ENCODE data around the gene CCDC197. TPM values are rescaled to one million over a fixed set of nuclear protein-coding genes. Genes with fewer than 3 reads are reported as not detected.

Gene CCDC197
- total RNA-seq, 1 experiment from 2014 or later, result not detected

DNA sequence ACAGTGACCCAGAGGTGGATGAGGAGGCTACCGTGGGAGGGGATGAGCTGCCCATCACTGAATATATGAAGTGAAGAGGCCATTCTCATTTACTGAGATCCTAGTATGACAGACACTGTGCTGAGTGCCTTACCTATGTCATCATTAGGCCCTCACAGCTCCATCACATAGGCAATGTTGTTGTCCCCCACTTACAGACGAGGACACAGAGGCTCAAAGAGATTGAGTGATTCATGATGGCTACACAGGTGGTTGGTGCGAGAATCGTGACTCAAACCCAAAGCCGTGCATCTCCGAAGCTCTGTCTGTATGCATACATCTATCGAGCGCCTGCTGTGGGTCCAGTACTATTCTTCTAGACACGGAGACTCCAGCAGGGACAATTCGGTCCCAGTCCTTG is 5.9 kb upstream of the CCDC197 start:
- no peaks in the 10 kb centered on the region for H4K20me1 ChIP-seq (ENCODE audit: control insufficient read depth, insufficient read depth, insufficient read length)
- H3K27ac ChIP-seq (ENCODE audit: insufficient read length, low read depth, low read length), result no peak overlapping the region
- no peak overlapping the region for H2BK15ac ChIP-seq (ENCODE audit: low read depth, low read length)
- TF ChIP-seq CTCF (conservative IDR thresholded peaks at IDR 0.05), result no peak
- H2BK5ac ChIP-seq (ENCODE audit: insufficient read length, low read length), result no peak overlapping the region
- H3K4ac ChIP-seq (ENCODE audit: low read depth, low read length), result no peak overlapping the region
- H3K9ac ChIP-seq (ENCODE audit: extremely low read depth, insufficient read length, low read length), result no peak overlapping the region
- H3T11ph ChIP-seq (ENCODE audit: low read length), result no peak overlapping the region
- DNase-seq, result no peak
- H4K91ac ChIP-seq (ENCODE audit: insufficient read length, low read depth, low read length), result no peak overlapping the region
- no peaks in the 10 kb centered on the region for H3K79me1 ChIP-seq (ENCODE audit: insufficient read depth, low read depth, low read length, poor library complexity, severe bottlenecking)
- Mint-ChIP-seq H3K4me3 (no peak overlapping the region), H3K9me3 (no peaks in the 10 kb centered on the region; a peak in 2 of 5 replicates), H3K36me3 (ENCODE audit: insufficient read depth in 1 of 3, low read depth in 3 of 3) (no peaks in the 10 kb centered on the region; a peak in 1 of 7 replicates), H3K4me1 (peaks cover 14 to 34% of the 10 kb centered on the region in 2 experiments), H3K27ac (no peak overlapping the region; a peak in 1 of 7 replicates), H3K27me3 (ENCODE audit: low read depth) (peaks cover 10% of the 10 kb centered on the region)
- no peak overlapping the region for H3K14ac ChIP-seq (ENCODE audit: insufficient read depth, low read length)
- no peak overlapping the region for H2BK120ac ChIP-seq (ENCODE audit: low read depth, low read length, poor library complexity, severe bottlenecking)
- WGBS (ENCODE audit: extremely low coverage, insufficient read length, low lambda C conversion rate), result no CpG with 5 or more reads among the region's 10 CpGs
- H3K23ac ChIP-seq (ENCODE audit: insufficient read length, low read depth, low read length), result no peak overlapping the region
- no peaks in the 10 kb centered on the region for H3K27me3 ChIP-seq (ENCODE audit: insufficient read depth, low read length)
- no peaks in the 10 kb centered on the region for H3K9me3 ChIP-seq (ENCODE audit: control insufficient read depth, low read depth, low read length)
- H3K4me2 ChIP-seq (ENCODE audit: insufficient read depth, insufficient read length, low read length), result no peak overlapping the region
- no peaks in the 10 kb centered on the region for H3K23me2 ChIP-seq (ENCODE audit: insufficient read length, low read depth, low read length, poor library complexity, severe bottlenecking)
- H3K18ac ChIP-seq (ENCODE audit: insufficient read length, low read depth, low read length), result no peak overlapping the region
- H2AK5ac ChIP-seq (ENCODE audit: insufficient read length, low read length), result no peak overlapping the region
- no peak overlapping the region for H2BK12ac ChIP-seq (ENCODE audit: insufficient read length, low read depth, low read length)
- H4K5ac ChIP-seq (ENCODE audit: insufficient read length, low read depth, low read length), result no peak overlapping the region
- H2AFZ ChIP-seq (ENCODE audit: low read length), result no peak overlapping the region
- H3K79me2 ChIP-seq (ENCODE audit: insufficient read depth, low read length), result no peaks in the 10 kb centered on the region
- H2BK20ac ChIP-seq (ENCODE audit: low read depth, low read length, poor library complexity, severe bottlenecking), result no peak overlapping the region
- no peak overlapping the region for H3K56ac ChIP-seq (ENCODE audit: insufficient read length, low read depth, low read length)
- no peaks in the 10 kb centered on the region for H3K4me1 ChIP-seq (ENCODE audit: insufficient read depth, low read length)
- no peak overlapping the region for H4K8ac ChIP-seq (replicated peaks; ENCODE audit: insufficient read length, low read depth, low read length)

Measured in H9 (cell line).